HG03280 (cell line): ENCODE measurements around the gene AP1G2.

ENCODE experiments used
- ATAC-seq: cut with Tn5 transposase; IDR thresholded peaks from one replicate; pipeline ENCODE4 v1.9.1; 2021; ENCODE audit warnings: mild to moderate bottlenecking, moderate library complexity; ENCODE audit not compliant: unreplicated experiment

Gene AP1G2

GRCh38 chr14:23572524-23572828 is 4.9 kb upstream of the AP1G2 start:
- no peak for ATAC-seq

- no peak for ATAC-seq
These were observed 4.3 kb upstream of the AP1G2 start for GRCh38 chr14:23571701-23572523.

DNA sequence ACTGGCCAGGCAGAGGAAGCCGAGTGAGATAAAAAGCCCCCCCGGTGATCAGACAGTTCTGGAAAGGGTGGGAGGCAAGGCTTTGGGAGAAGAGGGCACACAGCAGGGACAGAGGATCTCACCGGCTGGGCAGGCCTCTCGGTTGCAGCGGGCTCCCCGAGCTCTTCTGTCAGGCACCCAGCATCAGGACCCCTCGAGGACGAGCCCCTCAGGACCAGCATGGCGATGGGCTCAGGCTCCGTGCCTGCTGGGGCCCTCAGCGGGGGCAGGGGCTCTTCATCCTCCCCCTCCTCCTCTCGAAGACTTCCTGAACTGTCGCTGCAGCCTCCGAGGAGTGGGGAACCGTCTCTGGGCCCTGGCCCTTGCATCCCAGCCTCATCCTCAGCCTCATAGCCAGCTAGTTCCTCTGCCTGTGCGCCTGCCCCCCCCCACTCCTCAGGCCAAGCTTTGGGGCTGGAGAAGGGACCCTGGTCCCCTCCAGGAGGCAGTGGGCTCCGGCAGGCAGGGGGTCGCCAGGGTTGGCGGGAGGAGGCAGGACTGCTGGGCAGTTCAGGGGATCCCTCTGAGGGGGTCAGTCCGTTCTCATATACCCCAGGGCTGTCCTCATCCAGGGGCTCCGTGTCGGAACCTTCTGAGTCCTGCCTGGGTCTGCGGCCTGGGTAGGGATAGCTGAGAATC is 3.4 kb upstream of the AP1G2 start:
- no peak for ATAC-seq

GRCh38 chr14:23569443-23570151 is 2.0 kb upstream of the AP1G2 start:
- no peak for ATAC-seq

DNA sequence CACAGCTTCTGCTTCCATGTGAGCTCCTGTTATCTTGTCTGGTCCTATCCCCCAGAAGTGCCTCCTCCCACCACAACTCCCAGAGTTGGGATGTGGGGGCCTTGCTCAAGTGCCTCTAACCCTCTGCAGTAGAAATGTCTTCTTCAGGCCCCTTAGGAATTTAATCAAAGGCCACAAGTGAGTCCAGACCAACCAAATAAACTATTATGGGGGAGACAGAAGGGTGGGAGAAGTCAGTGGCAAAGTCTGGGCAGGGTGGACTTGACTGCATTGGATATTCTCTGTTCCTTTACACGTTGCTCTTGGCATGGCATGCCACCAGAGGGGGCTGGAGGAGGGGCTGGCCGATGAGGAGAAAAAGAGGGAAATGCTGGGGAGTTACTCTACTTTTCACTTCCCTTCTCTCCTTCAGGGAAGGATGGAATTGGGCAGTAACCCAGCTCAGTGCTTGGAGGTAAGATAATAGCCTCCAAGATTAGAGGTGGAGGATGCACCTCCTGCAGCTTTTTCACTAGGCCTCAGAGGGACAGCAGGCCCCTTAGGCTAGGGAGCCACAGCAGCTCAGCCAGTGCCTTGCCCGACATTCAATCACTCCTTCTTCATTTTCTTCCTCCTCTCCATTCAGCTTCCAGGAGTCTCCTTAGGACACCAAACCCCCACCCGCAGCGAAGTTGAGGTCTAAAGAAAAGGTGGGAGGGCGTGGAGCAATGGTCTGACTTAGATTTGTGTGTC is 1.2 kb upstream of the AP1G2 start:
- no peak for ATAC-seq

- ATAC-seq, result no peak
These were observed 519 bp upstream of the AP1G2 start for GRCh38 chr14:23568021-23568599.

GRCh38 chr14:23566778-23567185 is 809 bp downstream of the AP1G2 start:
- ATAC-seq, result no peak

GRCh38 chr14:23566112-23566777 is 1.3 kb downstream of the AP1G2 start:
- ATAC-seq, result no peak

- no peak for ATAC-seq
These were observed 2.0 kb downstream of the AP1G2 start for GRCh38 chr14:23565626-23566025.

DNA sequence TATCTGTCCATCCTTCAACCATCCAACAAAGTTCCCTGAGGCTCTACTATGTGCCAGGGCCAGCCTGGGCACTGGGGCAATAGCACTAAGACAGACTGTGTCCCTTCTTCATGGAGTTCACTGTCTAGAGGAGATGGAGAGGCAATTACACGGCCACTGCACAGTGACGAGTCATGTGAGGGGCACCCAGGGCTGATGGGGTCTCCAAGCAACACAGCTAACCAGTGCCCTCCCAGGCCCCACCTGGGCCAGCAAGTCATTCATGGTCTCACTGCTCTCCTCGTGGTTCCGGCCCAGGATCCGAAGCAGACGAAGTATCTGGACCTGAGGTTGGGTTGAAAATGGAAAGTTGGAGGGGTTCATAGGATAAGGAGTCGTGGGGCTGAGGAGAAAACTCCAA is 2.7 kb downstream of the AP1G2 start:
- no peak for ATAC-seq

- no peak for ATAC-seq
These were observed 3.3 kb downstream of the AP1G2 start for GRCh38 chr14:23564181-23564812.

GRCh38 chr14:23563473-23564180 is 4.0 kb downstream of the AP1G2 start:
- ATAC-seq, result no peak

DNA sequence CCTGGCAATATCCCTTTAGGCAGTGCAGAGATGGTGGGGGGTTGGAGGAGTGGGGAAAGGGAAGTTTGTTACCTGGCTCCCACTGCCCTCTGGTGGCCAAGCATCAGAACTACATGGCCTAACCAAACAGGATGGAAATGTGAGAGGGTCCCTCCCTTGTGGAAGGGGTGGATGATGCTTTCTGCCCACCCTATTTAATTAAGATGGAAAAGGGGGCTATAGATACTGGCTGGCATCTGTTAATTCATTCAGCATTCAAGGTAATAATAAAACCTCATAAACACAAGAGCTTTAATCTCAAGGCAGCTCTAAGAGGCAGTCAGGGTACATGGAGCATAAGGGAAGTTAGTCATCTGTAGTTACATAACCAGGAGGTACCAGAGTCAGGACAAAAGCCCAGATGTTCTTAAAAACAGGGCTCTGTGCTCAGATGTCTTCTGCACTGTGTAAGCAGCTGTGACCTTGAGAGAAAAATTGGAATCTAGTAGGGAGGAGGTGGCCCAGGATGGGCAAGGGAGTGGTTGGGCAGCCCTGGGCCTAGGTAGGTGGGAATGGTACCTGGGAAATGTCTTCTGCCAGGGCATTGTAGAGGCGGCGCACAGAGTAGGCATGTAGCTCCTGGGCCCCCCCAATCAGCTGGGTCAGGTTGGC is 4.6 kb downstream of the AP1G2 start:
- no peak for ATAC-seq

DNA sequence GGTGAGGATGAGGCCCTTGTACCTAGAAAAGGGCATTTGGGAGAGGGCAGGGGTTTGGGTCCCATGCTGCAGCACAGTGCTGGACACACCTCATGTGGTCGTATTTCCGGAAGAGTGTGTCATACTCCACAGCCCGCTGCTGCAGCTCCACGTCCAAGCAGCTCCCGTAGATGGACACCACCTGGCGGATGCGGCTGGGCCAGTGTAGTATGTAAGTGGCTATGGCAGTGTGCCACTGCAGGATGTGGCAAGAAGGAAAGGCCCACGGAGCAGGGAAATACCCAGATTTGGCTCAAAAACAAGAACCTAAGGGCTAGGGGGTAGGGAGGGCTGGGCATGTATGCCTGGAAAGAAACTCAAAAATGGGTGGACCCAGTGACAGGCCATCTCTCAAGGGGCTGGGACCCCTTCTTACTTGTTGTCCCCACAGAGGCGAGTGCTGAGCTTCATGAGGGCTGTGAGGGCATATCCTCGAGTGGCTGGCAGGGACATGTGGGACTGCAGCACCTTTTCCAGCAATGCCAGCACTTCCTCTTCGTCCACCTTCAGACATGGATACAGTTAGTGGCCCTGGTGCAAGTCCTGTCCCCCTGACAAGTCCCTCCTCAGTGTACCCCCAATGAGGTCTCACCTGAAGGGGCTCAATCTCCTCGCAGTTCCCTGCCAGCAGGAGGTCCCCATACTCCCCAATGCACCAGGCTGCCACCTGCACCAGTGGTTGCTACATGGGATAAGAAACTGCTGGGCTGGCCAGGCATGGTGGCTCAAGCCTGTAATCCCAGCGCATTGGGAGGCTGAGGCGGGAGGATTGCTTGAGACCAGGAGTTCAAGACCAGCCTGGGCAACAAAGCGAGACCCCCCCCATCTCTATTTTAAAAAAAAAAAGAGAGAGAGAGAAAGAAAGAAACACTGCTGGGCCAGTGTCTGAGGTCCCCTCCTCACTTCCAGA is 5.4 kb downstream of the AP1G2 start:
- ATAC-seq, result no peak

DNA sequence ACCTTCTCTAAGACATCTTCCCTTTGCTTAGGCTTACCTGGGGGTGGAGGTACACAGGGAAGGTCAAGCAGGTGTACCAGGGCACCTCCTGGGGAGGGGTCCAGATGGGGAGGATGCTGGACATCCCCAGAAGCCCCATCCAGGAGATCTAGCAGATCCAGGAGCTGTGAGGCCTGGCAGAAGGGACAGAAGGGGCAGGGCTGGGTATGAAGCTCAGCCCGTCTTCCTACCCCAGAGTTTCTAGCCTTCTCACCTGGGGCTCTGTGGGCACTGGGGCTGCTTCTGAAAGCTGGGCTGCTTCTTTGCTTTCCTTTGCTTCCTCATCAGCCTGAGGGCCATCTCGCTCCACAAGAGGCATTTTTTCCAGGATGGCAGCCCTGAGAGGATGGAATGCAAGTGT is 6.3 kb downstream of the AP1G2 start:
- ATAC-seq, result no peak

DNA sequence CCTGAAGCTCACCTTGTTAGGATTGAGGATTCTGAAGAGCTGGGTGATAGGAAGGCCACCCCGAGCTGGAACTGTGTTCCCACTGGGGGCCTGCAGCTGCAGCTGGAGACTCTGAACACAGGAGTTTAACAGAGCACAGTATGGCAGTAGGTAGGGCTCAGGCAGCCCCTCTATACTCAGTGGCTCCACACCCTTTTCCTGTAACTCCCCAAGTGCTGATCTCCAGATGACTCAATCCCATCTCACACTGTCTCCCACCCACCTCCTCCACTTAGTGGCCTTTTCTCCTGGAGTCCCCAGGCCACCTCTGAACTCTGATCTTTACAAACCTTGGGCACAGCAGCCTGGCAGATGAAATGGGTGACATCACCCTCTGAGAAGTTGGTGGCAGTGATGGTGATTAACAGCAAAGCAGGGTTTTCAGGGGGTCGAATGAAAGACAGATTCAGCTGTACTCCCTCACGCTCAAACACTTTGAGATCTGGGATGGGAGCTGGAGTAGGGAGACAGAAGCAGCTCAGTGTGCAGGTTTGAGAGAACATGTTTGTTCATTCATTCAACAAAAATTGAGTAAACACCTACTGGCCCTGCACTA is 7.6 kb downstream of the AP1G2 start:
- ATAC-seq, result no peak
